ENCODE measurements around the gene RHBDD3.
A peak's percentile ranks its signal among the peaks of the same experiment; 100 is the strongest.

Gene RHBDD3

GRCh38 chr22:29308791-29309262 lies 41.0 kb upstream of the RHBDD3 start:
- H3K4me3 ChIP-seq (replicated peaks; ENCODE audit: low read depth, low read length): peak overlapping the region; percentile 37
- peak; percentile 81 for DNase-seq (ENCODE audit: low read depth)
- TF ChIP-seq CTCF (IDR thresholded peaks at IDR 0.05; ENCODE audit: low read length, missing control alignments): no peak

- no peak for DNase-seq (ENCODE audit: low read depth)
- TF ChIP-seq CTCF (IDR thresholded peaks at IDR 0.05; ENCODE audit: low read length, missing control alignments): no peak
- peak overlapping the region; percentile 75 for H3K4me3 ChIP-seq (replicated peaks; ENCODE audit: low read depth, low read length)
These were observed 40.5 kb upstream of the RHBDD3 start for GRCh38 chr22:29308148-29308790.

GRCh38 chr22:29307596-29308147 lies 39.9 kb upstream of the RHBDD3 start:
- no peak for TF ChIP-seq CTCF (IDR thresholded peaks at IDR 0.05; ENCODE audit: low read length, missing control alignments)
- no peak for DNase-seq (ENCODE audit: low read depth)
- peak overlapping the region; percentile 75 for H3K4me3 ChIP-seq (replicated peaks; ENCODE audit: low read depth, low read length)

GRCh38 chr22:29306835-29307595 lies 39.2 kb upstream of the RHBDD3 start:
- TF ChIP-seq CTCF (IDR thresholded peaks at IDR 0.05; ENCODE audit: low read length, missing control alignments): no peak
- H3K4me3 ChIP-seq (replicated peaks; ENCODE audit: low read depth, low read length): peak overlapping the region; percentile 75
- DNase-seq (ENCODE audit: low read depth): peak; percentile 73

GRCh38 chr22:29306175-29306834 lies 38.5 kb upstream of the RHBDD3 start, which contains the start of gene GAS2L1:
Gene GAS2L1 (plus strand): TSS chr22:29306650. CDS start chr22:29308106, 1,456 bp downstream.
- peak; percentile 85 for DNase-seq (ENCODE audit: low read depth)
- peak within 1 kb of the TSS; percentile 75 for H3K4me3 ChIP-seq (replicated peaks; ENCODE audit: low read depth, low read length)
- peak; percentile 60 for TF ChIP-seq CTCF (IDR thresholded peaks at IDR 0.05; ENCODE audit: low read length, missing control alignments)

- H3K4me3 ChIP-seq (replicated peaks; ENCODE audit: low read depth, low read length): peak overlapping the region; percentile 75
- DNase-seq (ENCODE audit: low read depth): no peak
- no peak for TF ChIP-seq CTCF (IDR thresholded peaks at IDR 0.05; ENCODE audit: low read length, missing control alignments)
These were observed 38.0 kb upstream of the RHBDD3 start for GRCh38 chr22:29305836-29306174.
